Stimulated activated CD4-positive, alpha-beta T cell treated with anti-CD3 and anti-CD28 coated beads, Interleukin-4, amount 100 ng/mL, for 1 hour (primary cell): ENCODE results near the gene PSIP1.
"Not testable (repeated sequence)": the region's sequence is repeated elsewhere in the genome, so short reads cannot be mapped to it uniquely, and the experiment has no call there.

Experiments used
- DNase-seq: peaks from one replicate; pipeline ENCODE4 v3.0.0-alpha.2; 2020

PSIP1 gene

GRCh38 chr9:15501803-15502202 is 9.0 kb downstream of the PSIP1 start:
- no peak for DNase-seq

DNA sequence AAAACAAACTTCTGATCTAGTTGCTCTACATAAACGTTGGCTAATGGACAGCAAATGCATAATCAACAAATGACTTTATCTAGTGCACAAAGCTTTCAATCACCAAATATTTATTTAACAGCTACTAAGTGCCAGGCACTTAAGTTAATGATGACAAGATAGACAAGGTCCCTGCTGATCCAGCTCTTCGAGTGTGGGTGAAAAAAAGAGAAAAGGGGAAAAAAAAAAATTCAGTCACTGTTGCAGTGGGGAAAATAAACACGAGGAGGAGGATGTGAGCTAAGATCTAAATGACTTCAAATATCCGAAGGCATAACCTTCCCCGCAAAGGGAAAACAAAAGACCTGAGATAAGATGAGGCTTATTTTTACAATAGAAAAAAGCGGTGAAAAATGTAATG is 9.6 kb downstream of the PSIP1 start:
- DNase-seq: no peak

- no peak for DNase-seq
Observed at GRCh38 chr9:15499139-15499538, 11.6 kb downstream of the PSIP1 start.

GRCh38 chr9:15498246-15498995 is 12.3 kb downstream of the PSIP1 start:
- no peak for DNase-seq

- no peak for DNase-seq
Observed at GRCh38 chr9:15492485-15493150, 18.2 kb downstream of the PSIP1 start.

DNA sequence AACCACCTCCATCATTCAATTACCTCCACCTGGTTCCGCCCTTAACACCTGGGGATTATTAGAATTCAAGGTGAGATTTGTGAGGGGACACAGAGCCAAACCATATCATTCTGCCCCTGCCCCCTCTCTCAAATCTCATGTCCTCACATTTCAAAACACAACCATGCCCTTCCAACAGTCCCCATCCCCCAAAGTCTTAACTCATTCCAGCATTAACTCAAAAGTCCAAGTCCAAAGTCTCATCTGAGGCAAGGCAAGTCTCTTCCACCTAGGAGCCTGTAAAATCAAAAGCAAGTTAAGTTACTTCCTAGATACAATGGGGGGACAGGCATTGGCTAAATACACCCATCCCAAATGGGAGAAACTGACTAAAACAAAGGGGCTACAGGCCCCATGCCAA is 18.8 kb downstream of the PSIP1 start:
- DNase-seq: no peak

DNA sequence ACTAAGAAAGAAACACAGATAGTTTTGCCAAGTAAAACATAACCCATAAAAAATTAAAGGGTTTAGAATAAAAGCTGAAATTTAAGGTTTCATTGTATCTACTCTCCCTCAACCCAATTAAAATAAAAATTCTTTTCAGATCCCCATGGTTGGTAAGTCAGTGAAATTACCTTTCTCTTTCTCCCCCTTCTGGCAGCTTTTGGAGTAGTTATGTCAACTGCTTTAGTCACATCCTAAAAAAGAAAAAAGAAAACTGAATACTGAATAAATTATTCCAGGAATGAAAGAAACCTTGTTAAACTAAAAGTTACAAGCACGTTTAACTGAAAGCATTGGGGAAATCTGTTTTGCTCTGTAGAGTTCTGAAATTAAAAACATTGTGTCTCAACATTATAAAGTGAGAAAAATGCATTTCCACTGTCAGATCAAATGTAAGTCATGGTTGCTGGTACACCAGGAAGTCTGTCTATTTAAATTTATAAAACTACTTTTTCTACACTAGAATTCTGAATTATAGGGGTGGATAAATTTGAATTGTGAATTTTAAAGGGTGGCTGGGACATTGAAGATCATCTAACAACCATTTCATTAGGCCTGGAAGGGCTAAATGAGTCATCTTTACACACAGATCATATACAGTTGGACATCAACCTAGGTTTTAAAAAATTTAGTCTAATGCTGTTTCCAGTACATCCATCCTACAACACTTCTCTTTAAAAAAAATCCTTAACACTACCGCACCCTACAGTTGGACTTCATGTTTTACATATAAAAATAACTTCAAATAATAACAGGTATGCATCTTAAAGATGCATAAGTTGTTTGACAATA is 24.7 kb downstream of the PSIP1 start:
- DNase-seq: no peak

DNA sequence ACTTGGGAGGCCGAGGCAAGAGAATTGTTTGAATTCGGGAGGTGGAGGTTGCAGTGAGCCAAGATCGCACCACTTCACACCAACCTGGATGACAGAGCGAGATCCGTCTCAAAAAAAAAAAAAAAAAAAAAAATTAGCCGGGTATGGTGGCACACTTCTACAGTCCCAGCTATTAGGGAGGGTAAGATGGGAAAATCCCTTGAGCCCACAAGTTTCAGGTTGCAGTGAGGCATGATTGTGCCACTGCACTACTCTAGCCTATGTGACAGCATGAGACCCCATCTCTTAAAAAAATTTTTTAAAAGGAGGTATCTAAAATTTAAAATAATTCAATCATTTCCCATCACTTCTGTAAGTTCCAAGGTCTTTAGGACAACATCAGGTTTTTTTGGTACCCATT is 26.0 kb downstream of the PSIP1 start:
- DNase-seq: no peak

DNA sequence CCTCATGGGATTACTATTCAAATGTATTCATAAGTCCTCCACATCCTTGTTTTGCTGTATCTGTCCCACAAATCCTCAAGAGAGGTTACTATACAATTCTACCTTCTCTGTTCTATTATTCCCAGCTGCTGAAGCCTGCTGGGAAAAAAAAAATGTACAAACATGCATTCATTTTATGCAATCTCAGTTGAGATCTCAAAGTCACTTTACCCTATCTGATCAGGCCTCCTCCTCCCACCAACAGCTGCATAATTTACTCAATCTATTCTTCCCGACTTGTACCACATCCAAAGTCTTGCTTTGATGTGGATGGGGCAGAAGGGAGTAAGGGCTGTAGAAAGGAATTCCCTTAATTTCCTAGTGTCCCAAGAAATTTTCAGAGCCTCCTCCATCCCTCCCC is 28.6 kb downstream of the PSIP1 start:
- no peak for DNase-seq

DNA sequence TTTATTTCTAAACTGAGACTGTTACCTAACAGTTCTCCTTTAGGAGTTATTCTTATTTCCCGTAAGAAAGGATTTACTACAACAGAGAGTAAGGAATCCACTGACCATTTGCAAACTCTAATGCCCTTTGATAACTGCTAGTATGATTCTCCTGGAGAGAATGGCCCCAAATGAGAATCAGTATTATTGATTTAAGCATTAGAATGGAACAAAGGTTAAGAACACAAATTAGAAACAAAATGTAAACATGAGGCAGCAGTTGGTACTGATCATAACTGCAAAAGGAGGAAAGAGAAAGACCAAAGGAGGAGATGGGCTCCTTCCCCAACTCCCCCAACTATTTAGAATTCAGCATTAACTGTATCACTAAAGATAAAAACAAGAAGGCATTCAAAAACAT is 30.7 kb downstream of the PSIP1 start:
- no peak for DNase-seq

DNA sequence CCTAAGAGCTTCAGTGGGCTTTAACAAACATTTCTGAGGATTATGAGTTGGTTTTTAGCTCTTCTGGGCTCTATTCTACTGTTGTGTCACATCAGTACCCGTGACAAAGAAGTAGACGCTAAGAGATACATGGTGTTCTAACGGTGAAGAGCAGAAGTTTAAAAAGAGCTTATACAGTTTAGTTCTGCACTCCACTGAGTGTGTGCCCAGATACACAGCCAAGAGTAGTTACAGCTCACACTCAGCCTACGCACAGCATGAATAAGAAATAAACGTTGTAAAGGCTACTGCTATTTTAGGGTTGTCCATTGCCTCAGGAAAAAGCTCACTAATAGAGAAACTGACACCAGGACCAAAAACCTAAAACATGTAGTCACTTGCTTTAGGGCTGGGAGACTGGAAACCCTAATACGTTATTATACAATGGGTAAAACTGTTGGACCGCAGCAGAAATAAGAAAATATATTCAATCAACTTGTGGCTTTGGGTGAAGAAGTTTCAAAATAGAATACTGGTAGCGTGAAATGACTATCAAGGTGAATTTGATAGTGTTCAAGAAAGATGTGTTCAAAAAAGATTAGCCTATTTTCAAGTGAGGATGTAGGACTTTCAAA is 34.7 kb downstream of the PSIP1 start:
- DNase-seq: no peak

- DNase-seq: no peak
Observed at GRCh38 chr9:15469862-15470261, 40.9 kb downstream of the PSIP1 start.

- DNase-seq: no peak
Observed at GRCh38 chr9:15469406-15469805, 41.4 kb downstream of the PSIP1 start.

GRCh38 chr9:15468145-15468544 is 42.6 kb downstream of the PSIP1 start:
- DNase-seq: no peak

DNA sequence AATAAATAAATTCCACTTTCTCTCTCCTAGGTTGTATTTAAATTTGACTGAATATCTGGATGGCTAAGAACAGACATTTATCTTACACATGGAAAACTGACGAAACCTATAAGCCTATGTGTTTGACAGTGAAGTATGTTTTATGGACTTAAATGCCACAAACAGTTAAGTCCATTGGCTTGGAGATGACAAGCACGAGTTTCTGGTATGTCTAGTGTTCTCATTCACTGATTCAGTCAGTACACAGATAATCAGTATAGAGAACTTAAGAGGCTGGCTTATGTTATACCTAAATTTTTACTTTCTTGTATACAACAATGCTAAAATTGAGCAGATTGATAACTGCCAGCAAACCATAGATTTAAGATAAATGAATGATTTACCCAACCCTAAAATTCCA is 49.2 kb downstream of the PSIP1 start:
- DNase-seq: no peak

- DNase-seq: no peak
Observed at GRCh38 chr9:15461056-15461455, 49.7 kb downstream of the PSIP1 start.

DNA sequence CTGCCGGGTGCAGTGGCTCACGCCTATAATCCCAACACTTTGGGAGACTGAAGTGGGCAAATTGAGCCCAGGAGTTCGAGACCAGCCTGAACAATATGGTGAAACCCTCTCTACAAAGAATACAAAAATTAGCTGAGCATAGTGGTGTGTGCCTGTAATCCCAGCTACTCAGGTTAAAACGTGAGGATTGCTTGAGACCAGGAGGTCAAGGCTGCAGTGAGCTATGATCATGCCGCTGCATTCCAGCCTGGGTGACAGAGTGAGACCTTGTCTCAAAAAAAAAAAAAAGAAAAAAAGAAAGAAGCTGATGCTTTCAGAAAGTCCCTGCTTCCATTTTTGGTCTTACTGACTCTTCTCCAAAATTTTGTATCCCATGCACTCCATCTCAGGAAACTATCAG is 56.8 kb downstream of the PSIP1 start:
- no peak for DNase-seq

DNA sequence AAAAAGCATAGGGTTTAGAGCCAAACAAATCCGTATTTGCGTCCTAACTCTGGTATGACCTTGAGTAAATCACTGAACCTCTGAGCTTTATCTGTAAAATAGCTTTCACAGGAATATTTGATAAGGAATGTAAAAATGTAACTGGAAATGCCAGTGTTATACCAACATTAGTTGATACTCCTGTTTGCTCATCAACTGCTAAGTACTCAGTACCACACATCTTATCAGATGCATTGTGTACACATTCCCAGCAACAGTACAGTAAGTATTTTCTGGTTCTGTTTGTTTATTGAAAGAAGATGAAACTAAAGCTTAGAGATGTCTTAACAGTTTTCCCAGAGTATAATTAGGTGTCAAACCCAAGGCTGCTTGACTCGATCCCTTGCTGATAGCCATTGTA is 66.6 kb downstream of the PSIP1 start:
- no peak for DNase-seq

DNA sequence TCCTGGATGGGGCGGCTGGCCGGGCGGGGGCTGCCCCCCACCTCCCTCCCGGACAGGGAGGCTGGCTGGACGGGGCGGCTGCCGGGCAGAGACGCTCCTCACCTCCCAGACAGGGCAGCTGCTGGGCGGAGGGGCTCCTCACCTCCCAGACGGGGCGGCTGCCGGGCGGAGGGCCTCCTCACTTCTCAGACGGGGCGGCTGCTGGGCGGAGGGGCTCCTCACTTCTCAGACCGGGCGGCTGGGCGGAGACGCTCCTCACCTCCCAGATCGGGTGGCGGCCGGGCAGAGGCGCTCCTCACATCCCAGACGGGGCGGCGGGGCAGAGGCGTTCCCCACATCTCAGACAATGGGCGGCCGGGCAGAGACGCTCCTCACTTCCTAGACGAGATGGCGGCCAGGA is 68.5 kb downstream of the PSIP1 start:
- DNase-seq: not testable (repeated sequence)

GRCh38 chr9:15441841-15442240 is 68.9 kb downstream of the PSIP1 start:
- not testable (repeated sequence) for DNase-seq

GRCh38 chr9:15438891-15439290 is 71.9 kb downstream of the PSIP1 start:
- no peak for DNase-seq

- DNase-seq: no peak
Observed at GRCh38 chr9:15433661-15434060, 77.1 kb downstream of the PSIP1 start.

GRCh38 chr9:15433191-15433590 is 77.6 kb downstream of the PSIP1 start:
- DNase-seq: no peak
